Heart left ventricle (tissue), 13 donors: ENCODE results near the gene SPEF2.

Source experiments
- POLR2A ChIP-seq, 2 donors: fragments of 450-650 bp; IDR thresholded peaks; one replicate each; pipeline ENCODE4 v1.6.1; 2017; ENCODE audit warnings: antibody characterized with exemption in 2 of 2, mild to moderate bottlenecking in 2 of 2, moderate library complexity in 2 of 2
- TF ChIP-seq, protein P1 (sequence below), 12 donors: fragments of 200-600 bp; sonication (generic) in 4 of 12; IDR thresholded peaks; one replicate each; pipeline versions ENCODE4 v1.5.0 to v1.8.0; 2018 to 2022; ENCODE audit warnings: antibody characterized with exemption in 12 of 12, mild to moderate bottlenecking in 5 of 12
- donor health status: ischemic (EF 13 %, LVEDD 7.1; RV severe dilation, severe dysfunction).
- donor health status: DM: no; HTN: yes; CAD: no.
- donor health status: DM: no; HTN: no; CAD: no.
- donor health status: ischemic (EF 25% LVEDD 6.9; RV normal size, moderate dysfunction).
- donor health status: ischemic (EF 25% LVEDD 5.7; RV mildly dilated, moderate dysfunction).
- donor health status: ischemic (EF 35%, LVEDD 5.7; RV mildly dilated, moderate dysfunction).
- donor health status: nonischemic (EF 11% LVEDD 7.7; RV severe dilation, severe dysfunction).
- donor health status: DM: yes; HTN: yes; CAD: no.
- donor health status: PGD.
- donor health status: ischemic (EF 29% LVEDD 5.4; RV normal size, mild dysfunction).
- donor health status: nonischemic (EF 23%, LVEDD 6.1; RV moderate dilation, normal function).

DNA sequence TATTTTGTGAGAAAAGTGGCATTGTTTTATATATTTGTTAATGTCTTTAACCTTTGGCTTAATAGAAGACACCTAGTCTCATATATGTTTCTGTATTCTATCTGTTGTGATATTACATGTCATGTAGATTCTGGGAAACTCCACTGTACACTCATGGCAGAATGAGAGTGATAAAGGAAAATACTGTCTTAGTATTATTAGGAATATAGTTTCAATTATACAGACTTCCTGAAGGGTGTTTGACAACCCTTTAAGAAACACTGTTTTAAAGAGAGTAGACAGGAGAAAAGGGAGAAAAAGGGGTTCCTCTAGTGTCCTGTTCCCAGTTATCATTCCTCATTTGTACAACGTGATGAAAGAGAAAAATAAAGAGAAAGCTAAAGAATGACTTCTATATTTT lies 42.1 kb upstream of the SPEF2 start:
- TF ChIP-seq, protein P1, sequence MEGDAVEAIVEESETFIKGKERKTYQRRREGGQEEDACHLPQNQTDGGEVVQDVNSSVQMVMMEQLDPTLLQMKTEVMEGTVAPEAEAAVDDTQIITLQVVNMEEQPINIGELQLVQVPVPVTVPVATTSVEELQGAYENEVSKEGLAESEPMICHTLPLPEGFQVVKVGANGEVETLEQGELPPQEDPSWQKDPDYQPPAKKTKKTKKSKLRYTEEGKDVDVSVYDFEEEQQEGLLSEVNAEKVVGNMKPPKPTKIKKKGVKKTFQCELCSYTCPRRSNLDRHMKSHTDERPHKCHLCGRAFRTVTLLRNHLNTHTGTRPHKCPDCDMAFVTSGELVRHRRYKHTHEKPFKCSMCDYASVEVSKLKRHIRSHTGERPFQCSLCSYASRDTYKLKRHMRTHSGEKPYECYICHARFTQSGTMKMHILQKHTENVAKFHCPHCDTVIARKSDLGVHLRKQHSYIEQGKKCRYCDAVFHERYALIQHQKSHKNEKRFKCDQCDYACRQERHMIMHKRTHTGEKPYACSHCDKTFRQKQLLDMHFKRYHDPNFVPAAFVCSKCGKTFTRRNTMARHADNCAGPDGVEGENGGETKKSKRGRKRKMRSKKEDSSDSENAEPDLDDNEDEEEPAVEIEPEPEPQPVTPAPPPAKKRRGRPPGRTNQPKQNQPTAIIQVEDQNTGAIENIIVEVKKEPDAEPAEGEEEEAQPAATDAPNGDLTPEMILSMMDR (IDR thresholded peaks at IDR 0.05): no peak
- no peak for TF ChIP-seq POLR2A (IDR thresholded peaks at IDR 0.05)
